Measurements from ENCODE around the gene MBD4.

The MBD4 gene

DNA sequence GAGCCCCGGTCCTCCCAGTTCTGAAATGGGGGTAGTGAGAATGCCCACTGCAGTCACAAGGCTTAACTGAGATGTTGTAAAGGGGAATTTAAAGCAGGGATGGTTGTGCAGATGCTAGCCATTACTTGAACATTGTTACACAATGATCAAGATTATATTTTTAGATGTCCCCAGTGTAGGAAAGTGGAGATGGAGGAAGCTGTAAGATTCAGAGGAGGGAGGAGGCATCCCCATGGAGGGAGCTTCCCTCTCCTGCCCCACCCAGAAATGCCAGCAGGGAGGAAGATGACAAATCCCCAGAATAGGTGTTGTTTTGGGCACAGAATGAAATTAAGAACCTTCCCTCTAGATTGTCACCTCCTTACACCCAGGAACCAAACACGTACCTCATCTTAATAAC, 57.4 kb downstream of the MBD4 start:
- DNase-seq (ENCODE audit: low spot score), result no peak

Data from globus pallidus (tissue), 1 donor.